HepG2 (cell line): ENCODE results near the gene CSNK1G3. TPM values are rescaled to one million over a fixed set of nuclear protein-coding genes. Genes with fewer than 3 reads are reported as not detected.

Experiments used
- ATAC-seq: fragments of 200-7000 bp; cut with Tn5 transposase; 3 replicates; pipeline ENCODE4 v1.9.1; 2020; ENCODE audit warnings: mild to moderate bottlenecking, moderate library complexity
- BruUV-seq: library from RNA; stranded (reverse); fragments of 400-500 nt; replicated peaks from 2 replicates; lab custom pipeline; 2021; lab: Mats Ljungman, UMichigan
- CTCF ChIA-PET: fragments of 300-600 bp; formaldehyde crosslinking; extraction: SDS; loops from one replicate; lab custom pipeline; 2021; ENCODE audit warnings: low total read pairs, inconsistent platforms, low intra/inter-chr PET ratio; lab: Yijun Ruan, JAX
- POLR2A ChIA-PET: fragments of 350-600 bp; sonication (Branson Sonifier 250); formaldehyde crosslinking; loops from one replicate; lab custom pipeline; 2020; ENCODE audit warnings: antibody characterized with exemption, inconsistent platforms; lab: Yijun Ruan, JAX
- DNase-seq: peaks from one replicate; pipeline ENCODE4 v3.0.0-alpha.2; 2015; ENCODE audit warnings: low spot score
- FAIRE-seq: peaks from 3 replicates; lab custom pipeline; 2011; peaks lifted over from hg19 to GRCh38; lab: Jason Lieb, UNC
- H2AFZ ChIP-seq: one replicate; pipeline ENCODE4 v1.6.1; 2011; ENCODE audit warnings: low read length, inconsistent platforms
- H3K27ac ChIP-seq: fragments of 300-600 bp; 3 replicates; pipeline ENCODE4 v1.8.0; 2011; ENCODE audit warnings: mixed run types, mild to moderate bottlenecking, mixed read lengths, low read length, inconsistent platforms; ENCODE audit not compliant: insufficient read depth; ENCODE audit errors: extremely low read length
- H3K27me3 ChIP-seq, 2 experiments: fragments of 200-600 bp in 1 of 2; 2 replicates in 1 of 2; 3 replicates in 1 of 2; pipeline versions ENCODE4 v1.6.0 to v1.8.0; 2011; ENCODE audit warnings: low read length in 2 of 2, mild to moderate bottlenecking in 2 of 2, moderate library complexity in 2 of 2, inconsistent platforms in 1 of 2; ENCODE audit not compliant: insufficient read depth in 2 of 2, control insufficient read depth in 1 of 2
- H3K36me3 ChIP-seq, 2 experiments: fragments of 200-600 bp in 1 of 2; replicated peaks in 1 of 2; 2 replicates in 1 of 2; 3 replicates in 1 of 2; pipeline versions ENCODE4 v1.5.1 to v1.8.0; 2011; ENCODE audit warnings: low read length in 2 of 2, inconsistent platforms in 1 of 2; ENCODE audit not compliant: insufficient read depth in 2 of 2, control insufficient read depth in 1 of 2
- H3K4me1 ChIP-seq: 2 replicates; pipeline ENCODE4 v1.5.1; 2012; ENCODE audit warnings: low read length, inconsistent platforms; ENCODE audit not compliant: insufficient read depth
- H3K4me2 ChIP-seq: 2 replicates; pipeline ENCODE4 v1.6.0; 2011; ENCODE audit warnings: low read depth, low read length, inconsistent platforms
- H3K4me3 ChIP-seq, 3 experiments: fragments of 200-600 bp in 1 of 3; sonication (generic), shearing (Covaris generic) in 1 of 3; replicated peaks in 1 of 3; 2 replicates each; pipeline ENCODE4 v1.5.1; 2011 to 2016; ENCODE audit warnings: low read length in 3 of 3, inconsistent platforms in 2 of 3, low read depth in 2 of 3, mild to moderate bottlenecking in 2 of 3, control low read depth in 1 of 3, mixed read lengths in 1 of 3; ENCODE audit not compliant: insufficient read depth in 1 of 3
- H3K79me2 ChIP-seq: one replicate; pipeline ENCODE4 v1.6.1; 2011; ENCODE audit warnings: low read length, inconsistent platforms; ENCODE audit not compliant: insufficient read depth
- H3K9ac ChIP-seq: 2 replicates; pipeline ENCODE4 v1.6.0; 2011; ENCODE audit warnings: mild to moderate bottlenecking, low read depth, low read length, inconsistent platforms; ENCODE audit not compliant: insufficient read depth
- H3K9me3 ChIP-seq: 2 replicates; pipeline ENCODE4 v1.5.1; 2012; ENCODE audit warnings: mild to moderate bottlenecking, low read length
- H4K20me1 ChIP-seq: 2 replicates; pipeline ENCODE4 v1.6.0; 2011; ENCODE audit warnings: inconsistent platforms, mild to moderate bottlenecking, low read length, moderate library complexity; ENCODE audit not compliant: insufficient read depth
- GABPB1 ChIP-seq: IDR thresholded peaks from 2 replicates; pipeline ENCODE4 v1.6.1; 2016; ENCODE audit warnings: mild to moderate bottlenecking, missing genetic modification reagents, moderate library complexity, missing compliant biosample characterization
- PPARG ChIP-seq: conservative IDR thresholded peaks from 2 replicates; pipeline ENCODE4 v1.6.1; 2016; ENCODE audit warnings: missing biosample characterization, missing genetic modification reagents
- SMAD1 ChIP-seq: sonication (generic); formaldehyde crosslinking; IDR thresholded peaks from 2 replicates; pipeline ENCODE4 v1.4.0; 2020; ENCODE audit warnings: missing genetic modification reagents, low read depth, mild to moderate bottlenecking, borderline replicate concordance
- STAT5B ChIP-seq: sonication (generic); formaldehyde crosslinking; IDR thresholded peaks from 2 replicates; pipeline ENCODE4 v1.4.0; 2020; ENCODE audit warnings: missing genetic modification reagents
- ZBTB8A ChIP-seq: sonication (generic); formaldehyde crosslinking; IDR thresholded peaks from 2 replicates; pipeline ENCODE4 v1.4.0; 2020; ENCODE audit warnings: mild to moderate bottlenecking, low read depth, missing genetic modification reagents, borderline replicate concordance
- ZFP1 ChIP-seq: IDR thresholded peaks from 2 replicates; pipeline ENCODE4 v1.6.1; 2016
- ZNF124 ChIP-seq: sonication (generic); formaldehyde crosslinking; IDR thresholded peaks from 2 replicates; pipeline ENCODE4 v1.4.0; 2020; ENCODE audit warnings: missing genetic modification reagents
- ZNF331 ChIP-seq: sonication (generic); formaldehyde crosslinking; IDR thresholded peaks from 2 replicates; pipeline ENCODE4 v1.4.0; 2020; ENCODE audit warnings: missing genetic modification reagents
- WGBS: methylation state at CpG from one replicate; pipeline ENCODE4 v1.1.6; 2017; ENCODE audit warnings: low lambda C conversion rate; 5-methylcytosine and 5-hydroxymethylcytosine counted together
- in situ Hi-C: cut with HindIII; loops from 2 replicates; pipeline ENCODE4 v1.10.0; 2017; ENCODE audit warnings: low pct_unique_long_range_greater_than_20kb; ENCODE audit not compliant: extremely low pct_ligation_motif_present
- intact Hi-C: fragments of 100-400 bp; cut with micrococcal nuclease; formaldehyde crosslinking; loops from one replicate; pipeline ENCODE4 v1.10.0; 2022; ENCODE audit not compliant: unreplicated experiment
- polyA plus RNA-seq, 8 experiments: library from polyadenylated mRNA; depleted of rRNA in 3 of 8; stranded (reverse) in 7 of 8; unstranded in 1 of 8; fragments of >200 nt; fragmentation: Illumina TruSeq in 4 of 8; extraction: Trizol in 4 of 8; gene quantifications; 2 replicates each; pipeline versions ENCODE4 v1.2.1 to v1.2.3, GENCODE V29; 2011 to 2016; ENCODE audit warnings: low read depth in 4 of 8, missing spikeins in 1 of 8, mixed read lengths in 1 of 8; ENCODE audit not compliant: insufficient read depth in 1 of 8
- total RNA-seq, 5 experiments: library from RNA; depleted of rRNA; stranded (reverse); fragments of >200 nt; fragmentation: Illumina TruSeq; extraction: Trizol; gene quantifications; 2 replicates each; pipeline ENCODE4 v1.2.3, GENCODE V29; 2016; ENCODE audit warnings: low read depth in 1 of 5
- TF ChIP-seq, protein P1 (sequence below), 2 experiments: sonication (generic) in 1 of 2; formaldehyde crosslinking in 1 of 2; IDR thresholded peaks; 2 replicates each; pipeline versions ENCODE4 v1.4.0 to v1.6.1; 2018 to 2020; ENCODE audit warnings: missing genetic modification reagents in 2 of 2, borderline replicate concordance in 1 of 2, low read depth in 1 of 2, mild to moderate bottlenecking in 1 of 2, missing biosample characterization in 1 of 2

CSNK1G3 gene
- total and polyA plus RNA-seq, 2 of the 13 experiments (the other 11 are each of a cell fraction or from before 2014, with no cell fraction given), result 11.3 to 31.5 TPM

DNA sequence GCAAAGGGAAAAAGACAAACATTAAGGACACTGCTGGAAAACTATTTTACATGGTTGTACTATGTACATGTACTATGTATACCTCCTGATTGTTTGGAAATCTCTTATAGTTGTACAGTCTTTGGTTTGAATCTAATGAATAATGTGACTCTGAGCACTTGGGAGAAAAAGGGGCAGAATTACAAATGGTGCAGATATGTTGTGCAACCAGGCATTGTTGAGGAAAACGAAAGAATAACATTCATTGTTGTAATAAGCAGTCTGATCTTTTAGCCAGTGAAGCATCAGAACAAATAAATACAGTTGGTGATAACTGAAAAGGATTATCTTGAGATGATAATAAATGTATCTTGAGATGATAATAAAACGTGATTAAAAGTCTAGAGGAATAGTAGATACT is 87.2 kb downstream of the CSNK1G3 start:
- Histone ChIP-seq H3K9me3 (no peaks in the 10 kb centered on the region), H2AFZ (no peak overlapping the region), H3K27me3 (no peaks in the 10 kb centered on the region), H4K20me1 (no peaks in the 10 kb centered on the region), H3K4me2 (no peak overlapping the region), H3K4me1 (no peaks in the 10 kb centered on the region), H3K27ac (no peak overlapping the region), H3K79me2 (no peaks in the 10 kb centered on the region), H3K4me3 (no peak overlapping the region), H3K9ac (no peak overlapping the region), H3K36me3 (peaks cover 0 to 3% of the 10 kb centered on the region in 2 experiments; a peak in 2 of 5 replicates)
- FAIRE-seq (no peak), DNase-seq (no peak), ATAC-seq (no peak)
- 95% methylated on average over 2 of the region's 2 CpGs for WGBS
- intact Hi-C loops, result no loop called here
- no TSS peak for BruUV-seq
- in situ Hi-C loops, result no loop called here
- ChIA-PET POLR2A (no interaction called here), CTCF (no interaction called here)
- TF ChIP-seq ZNF124 (CRISPR knock-in tag) (no peak), ZBTB8A (CRISPR knock-in tag) (no peak)

DNA sequence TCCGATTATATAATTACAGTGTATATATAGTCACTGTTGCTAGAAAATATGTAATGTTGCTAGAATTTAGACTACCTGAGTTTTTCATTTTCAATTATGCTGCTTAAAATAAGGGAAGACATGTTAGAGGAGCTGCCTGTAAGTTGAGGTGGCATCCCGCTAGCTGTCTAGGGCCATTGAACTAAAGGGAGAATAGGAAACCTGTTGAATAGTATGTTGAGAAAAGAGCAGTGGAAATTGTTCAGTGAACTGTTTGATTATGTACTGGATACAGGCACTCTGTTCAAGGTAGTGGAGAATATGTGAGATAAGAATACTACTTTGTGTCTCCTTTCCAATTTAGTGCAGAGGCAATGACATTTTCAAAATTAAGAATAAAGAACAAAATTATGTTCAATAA is 89.6 kb downstream of the CSNK1G3 start:
- H3K79me2 ChIP-seq, result no peaks in the 10 kb centered on the region
- TF ChIP-seq STAT5B (CRISPR knock-in tag) (no peak), SMAD1 (CRISPR knock-in tag) (no peak), ZNF331 (CRISPR knock-in tag) (no peak), PPARG (CRISPR knock-in tag) (no peak), ZFP1 (CRISPR knock-in tag) (no peak), GABPB1 (CRISPR knock-in tag) (no peak)
- TF ChIP-seq, protein P1, sequence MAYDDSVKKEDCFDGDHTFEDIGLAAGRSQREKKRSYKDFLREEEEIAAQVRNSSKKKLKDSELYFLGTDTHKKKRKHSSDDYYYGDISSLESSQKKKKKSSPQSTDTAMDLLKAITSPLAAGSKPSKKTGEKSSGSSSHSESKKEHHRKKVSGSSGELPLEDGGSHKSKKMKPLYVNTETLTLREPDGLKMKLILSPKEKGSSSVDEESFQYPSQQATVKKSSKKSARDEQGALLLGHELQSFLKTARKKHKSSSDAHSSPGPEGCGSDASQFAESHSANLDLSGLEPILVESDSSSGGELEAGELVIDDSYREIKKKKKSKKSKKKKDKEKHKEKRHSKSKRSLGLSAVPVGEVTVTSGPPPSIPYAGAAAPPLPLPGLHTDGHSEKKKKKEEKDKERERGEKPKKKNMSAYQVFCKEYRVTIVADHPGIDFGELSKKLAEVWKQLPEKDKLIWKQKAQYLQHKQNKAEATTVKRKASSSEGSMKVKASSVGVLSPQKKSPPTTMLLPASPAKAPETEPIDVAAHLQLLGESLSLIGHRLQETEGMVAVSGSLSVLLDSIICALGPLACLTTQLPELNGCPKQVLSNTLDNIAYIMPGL (CRISPR knock-in tag; IDR thresholded peaks at IDR 0.05; ENCODE audit: borderline replicate concordance in 1 of 2, low read depth in 1 of 2), result no peak
- TF ChIP-seq, all 625 proteins: peak for 0
- 96% methylated on average over 2 of the region's 2 CpGs for WGBS
- H3K4me1 ChIP-seq, result no peaks in the 10 kb centered on the region
- no peaks in the 10 kb centered on the region for H4K20me1 ChIP-seq
- H3K9ac ChIP-seq, result no peak overlapping the region
- BruUV-seq, result no TSS peak
- no peaks in the 10 kb centered on the region for H3K27me3 ChIP-seq
- no peak overlapping the region for H2AFZ ChIP-seq
- in situ Hi-C loops (loop anchor here (25.0 kb wide), 1 partner anchor 1089 kb away; no protein-coding TSS in a partner anchor), intact Hi-C loops (no loop called here)
- no peak for ATAC-seq
- H3K4me3 ChIP-seq, result no peak overlapping the region
- H3K9me3 ChIP-seq, result no peaks in the 10 kb centered on the region
- no peak overlapping the region for H3K4me2 ChIP-seq
- peaks cover 0 to 1% of the 10 kb centered on the region in 2 experiments; a peak in 2 of 5 replicates for H3K36me3 ChIP-seq
- H3K27ac ChIP-seq, result no peak overlapping the region
- DNase-seq, result no peak
- ChIA-PET POLR2A (no interaction called here), CTCF (no interaction called here)
- no peak for FAIRE-seq
